SH-SY5Y (cell line): Measurements from ENCODE around the gene SOCS2.

Source experiments
- GATA2 ChIP-seq: IDR thresholded peaks from 2 replicates; pipeline ENCODE4 v1.6.1; 2011; ENCODE audit warnings: mild to moderate bottlenecking, low read depth, low read length
- GATA3 ChIP-seq: IDR thresholded peaks from 2 replicates; pipeline ENCODE4 v1.6.1; 2011; ENCODE audit warnings: low read depth, mild to moderate bottlenecking, low read length, moderate library complexity

- TF ChIP-seq GATA3 (no peak), GATA2 (no peak)
Measured at GRCh38 chr12:93626160-93626559, 53.7 kb downstream of the SOCS2 start.
